Hepatocyte (in vitro differentiated cells): ENCODE measurements around the gene CDC42BPA. TPM values are rescaled to one million over a fixed set of nuclear protein-coding genes. Genes with fewer than 3 reads are reported as not detected.
"Not testable (repeated sequence)": the region's sequence is repeated elsewhere in the genome, so short reads cannot be mapped to it uniquely, and the experiment has no call there.

ENCODE experiments used
- DNase-seq: peaks from one replicate; pipeline ENCODE4 v3.0.0-alpha.2; 2016; ENCODE audit warnings: low spot score
- H2AFZ ChIP-seq: fragments of 200-600 bp; sonication (generic); 2 replicates; pipeline ENCODE4 v1.6.0; 2016; ENCODE audit warnings: antibody characterized with exemption, mild to moderate bottlenecking
- H3K27ac ChIP-seq: fragments of 200-600 bp; sonication (generic); 2 replicates; pipeline ENCODE4 v1.5.1; 2016; ENCODE audit warnings: mild to moderate bottlenecking
- H3K27me3 ChIP-seq: fragments of 200-600 bp; sonication (generic); 2 replicates; pipeline ENCODE4 v1.6.1; 2016
- H3K36me3 ChIP-seq: fragments of 200-600 bp; sonication (generic); replicated peaks from 2 replicates; pipeline ENCODE4 v1.5.1; 2016; ENCODE audit warnings: low read depth; ENCODE audit not compliant: insufficient read depth
- H3K4me1 ChIP-seq: fragments of 200-600 bp; sonication (generic); 2 replicates; pipeline ENCODE4 v1.5.1; 2016; ENCODE audit warnings: mild to moderate bottlenecking, moderate library complexity; ENCODE audit not compliant: insufficient read depth
- H3K4me2 ChIP-seq: fragments of 200-600 bp; sonication (generic); 2 replicates; pipeline ENCODE4 v1.6.0; 2016
- H3K4me3 ChIP-seq: fragments of 200-600 bp; sonication (generic); 2 replicates; pipeline ENCODE4 v1.5.1; 2016; ENCODE audit warnings: mild to moderate bottlenecking
- H3K79me2 ChIP-seq: fragments of 200-600 bp; sonication (generic); 2 replicates; pipeline ENCODE4 v1.6.0; 2017; ENCODE audit warnings: mild to moderate bottlenecking
- H3K9me2 ChIP-seq: fragments of 200-600 bp; sonication (generic); replicated peaks from 2 replicates; pipeline ENCODE4 v1.6.0; 2017; ENCODE audit warnings: mild to moderate bottlenecking; ENCODE audit not compliant: insufficient read depth
- H3K9me3 ChIP-seq: fragments of 200-600 bp; sonication (generic); 2 replicates; pipeline ENCODE4 v1.5.1; 2016; ENCODE audit warnings: low read depth, mild to moderate bottlenecking
- H4K20me1 ChIP-seq: fragments of 200-600 bp; sonication (generic); 2 replicates; pipeline ENCODE4 v1.6.0; 2016; ENCODE audit warnings: mild to moderate bottlenecking; ENCODE audit not compliant: insufficient read depth, poor library complexity, severe bottlenecking
- CTCF ChIP-seq: fragments of 200-600 bp; sonication (generic); IDR thresholded peaks from 2 replicates; pipeline ENCODE4 v1.5.1; 2016; ENCODE audit warnings: antibody characterized with exemption, mild to moderate bottlenecking; ENCODE audit not compliant: poor library complexity
- EZH2 ChIP-seq: fragments of 200-600 bp; sonication (generic); IDR thresholded peaks from 2 replicates; pipeline ENCODE4 v1.6.1; 2016; ENCODE audit warnings: antibody characterized with exemption, mild to moderate bottlenecking, borderline replicate concordance
- EZH2phosphoT487 ChIP-seq: fragments of 200-600 bp; sonication (generic); IDR thresholded peaks from one replicate; pipeline ENCODE4 v1.6.1; 2018; ENCODE audit warnings: antibody characterized with exemption, mild to moderate bottlenecking, low read depth, moderate library complexity; ENCODE audit not compliant: unreplicated experiment, severe bottlenecking
- WGBS: methylation state at CpG from one replicate; pipeline ENCODE4 v1.1.6; 2016; ENCODE audit warnings: low lambda C conversion rate; ENCODE audit errors: missing lambda C conversion rate; 5-methylcytosine and 5-hydroxymethylcytosine counted together
- polyA plus RNA-seq: library from polyadenylated mRNA; unstranded; fragments of >200 nt; fragmentation: Nextera tagmentation; extraction: Ambion mirVana; gene quantifications from 2 replicates; pipeline ENCODE4 v1.2.1, GENCODE V29; 2016
- total RNA-seq: library from RNA; depleted of rRNA; stranded (reverse); fragments of >200 nt; gene quantifications from 2 replicates; pipeline ENCODE4 v1.2.3, GENCODE V29; 2014

The CDC42BPA gene
- total and polyA plus RNA-seq, 2 experiments from 2014 or later = 24.5 to 40.9 TPM

GRCh38 chr1:227134686-227135314 is 183.5 kb downstream of the CDC42BPA start:
- Histone ChIP-seq H4K20me1 (no peaks in the 10 kb centered on the region), H2AFZ (no peak overlapping the region), H3K9me2 (no peaks in the 10 kb centered on the region), H3K36me3 (no peaks in the 10 kb centered on the region), H3K79me2 (no peaks in the 10 kb centered on the region), H3K9me3 (no peaks in the 10 kb centered on the region), H3K4me2 (no peak overlapping the region), H3K27me3 (no peaks in the 10 kb centered on the region), H3K4me1 (no peaks in the 10 kb centered on the region), H3K4me3 (no peak overlapping the region), H3K27ac (no peak overlapping the region)
- DNase-seq = no peak
- TF ChIP-seq EZH2phosphoT487 = no peak
- no peak for TF ChIP-seq CTCF
- no peak for TF ChIP-seq EZH2
- WGBS = 89% methylated on average over 2 of the region's 2 CpGs

GRCh38 chr1:227132695-227133094 is 185.6 kb downstream of the CDC42BPA start:
- H3K4me2 ChIP-seq, H2AFZ ChIP-seq, H3K36me3 ChIP-seq, H3K79me2 ChIP-seq, H4K20me1 ChIP-seq, H3K27ac ChIP-seq, H3K4me1 ChIP-seq, H3K4me3 ChIP-seq, H3K9me3 ChIP-seq, H3K9me2 ChIP-seq, DNase-seq, H3K27me3 ChIP-seq: not testable (repeated sequence)
- WGBS = 92% methylated on average over 21 of the region's 32 CpGs

- Histone ChIP-seq H3K4me2 (no peak overlapping the region), H3K9me3 (no peaks in the 10 kb centered on the region), H3K27ac (no peak overlapping the region), H3K79me2 (no peaks in the 10 kb centered on the region), H3K4me3 (no peak overlapping the region), H2AFZ (no peak overlapping the region), H3K4me1 (no peaks in the 10 kb centered on the region), H3K27me3 (no peaks in the 10 kb centered on the region), H3K36me3 (no peaks in the 10 kb centered on the region), H4K20me1 (no peaks in the 10 kb centered on the region), H3K9me2 (no peaks in the 10 kb centered on the region)
- peak; percentile 22 for DNase-seq
- TF ChIP-seq EZH2 = no peak
- peak; percentile 35 for TF ChIP-seq CTCF
- 87% methylated on average over 3 of the region's 3 CpGs for WGBS
These were observed 187.1 kb downstream of the CDC42BPA start for GRCh38 chr1:227131193-227131592.

- Histone ChIP-seq H3K4me1 (no peaks in the 10 kb centered on the region), H3K9me3 (no peaks in the 10 kb centered on the region), H3K36me3 (no peaks in the 10 kb centered on the region), H3K9me2 (no peaks in the 10 kb centered on the region), H3K4me3 (no peak overlapping the region), H3K79me2 (no peaks in the 10 kb centered on the region), H3K27ac (no peak overlapping the region), H3K4me2 (no peak overlapping the region), H4K20me1 (no peaks in the 10 kb centered on the region), H2AFZ (no peak overlapping the region), H3K27me3 (no peaks in the 10 kb centered on the region)
- WGBS = 95% methylated on average over 3 of the region's 3 CpGs
- no peak for DNase-seq
- TF ChIP-seq EZH2 (no peak), EZH2phosphoT487 (no peak), CTCF (no peak)
These were observed 190.4 kb downstream of the CDC42BPA start for GRCh38 chr1:227127891-227128290.
